ENCODE results near the gene VCL.

DNA sequence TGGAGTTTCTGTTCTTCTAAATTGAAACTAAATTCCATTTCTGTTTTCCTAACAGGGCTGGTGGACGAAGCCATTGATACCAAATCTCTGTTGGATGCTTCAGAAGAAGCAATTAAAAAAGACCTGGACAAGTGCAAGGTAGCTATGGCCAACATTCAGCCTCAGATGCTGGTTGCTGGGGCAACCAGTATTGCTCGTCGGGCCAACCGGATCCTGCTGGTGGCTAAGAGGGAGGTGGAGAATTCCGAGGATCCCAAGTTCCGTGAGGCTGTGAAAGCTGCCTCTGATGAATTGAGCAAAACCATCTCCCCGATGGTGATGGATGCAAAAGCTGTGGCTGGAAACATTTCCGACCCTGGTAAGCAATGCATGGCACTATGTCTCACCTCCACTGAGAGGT lies 107.1 kb downstream of the VCL start:
- TF ChIP-seq, protein P1, sequence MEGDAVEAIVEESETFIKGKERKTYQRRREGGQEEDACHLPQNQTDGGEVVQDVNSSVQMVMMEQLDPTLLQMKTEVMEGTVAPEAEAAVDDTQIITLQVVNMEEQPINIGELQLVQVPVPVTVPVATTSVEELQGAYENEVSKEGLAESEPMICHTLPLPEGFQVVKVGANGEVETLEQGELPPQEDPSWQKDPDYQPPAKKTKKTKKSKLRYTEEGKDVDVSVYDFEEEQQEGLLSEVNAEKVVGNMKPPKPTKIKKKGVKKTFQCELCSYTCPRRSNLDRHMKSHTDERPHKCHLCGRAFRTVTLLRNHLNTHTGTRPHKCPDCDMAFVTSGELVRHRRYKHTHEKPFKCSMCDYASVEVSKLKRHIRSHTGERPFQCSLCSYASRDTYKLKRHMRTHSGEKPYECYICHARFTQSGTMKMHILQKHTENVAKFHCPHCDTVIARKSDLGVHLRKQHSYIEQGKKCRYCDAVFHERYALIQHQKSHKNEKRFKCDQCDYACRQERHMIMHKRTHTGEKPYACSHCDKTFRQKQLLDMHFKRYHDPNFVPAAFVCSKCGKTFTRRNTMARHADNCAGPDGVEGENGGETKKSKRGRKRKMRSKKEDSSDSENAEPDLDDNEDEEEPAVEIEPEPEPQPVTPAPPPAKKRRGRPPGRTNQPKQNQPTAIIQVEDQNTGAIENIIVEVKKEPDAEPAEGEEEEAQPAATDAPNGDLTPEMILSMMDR (IDR thresholded peaks at IDR 0.05; ENCODE audit: low read depth, low read length) = no peak
- no peak for TF ChIP-seq POLR2A (IDR thresholded peaks at IDR 0.05; ENCODE audit: extremely low read depth, insufficient read length)
